ENCODE data around the gene PRDM10. TPM values are rescaled to one million over a fixed set of nuclear protein-coding genes. Genes with fewer than 3 reads are reported as not detected.

Gene PRDM10
- total RNA-seq, 1 experiment from 2014 or later: 9.2 TPM

- TF ChIP-seq ZFX (IDR thresholded peaks at IDR 0.05) (no peak), MAX (IDR thresholded peaks at IDR 0.05) (no peak), EZH2 (IDR thresholded peaks at IDR 0.05) (no peak), YY1 (IDR thresholded peaks at IDR 0.05; ENCODE audit: extremely low read depth, insufficient replicate concordance, low read depth, low read length) (no peak), ZBTB33 (IDR thresholded peaks at IDR 0.05; ENCODE audit: extremely low read depth, insufficient replicate concordance, low read length) (no peak), CBX3 (IDR thresholded peaks at IDR 0.05; ENCODE audit: low read depth) (no peak), POLR2A (IDR thresholded peaks at IDR 0.05; ENCODE audit: borderline replicate concordance, extremely low read depth, insufficient read depth, insufficient read length) (no peak)
Measured at GRCh38 chr11:129918361-129918760, 84.3 kb downstream of the PRDM10 start (continued).

GRCh38 chr11:129917231-129917630, 85.4 kb downstream of the PRDM10 start:
- Histone ChIP-seq H3K36me3 (ENCODE audit: control insufficient read depth in 1 of 2, insufficient read depth in 2 of 2, low read length in 2 of 2) (no peaks in the 10 kb centered on the region; a peak in 1 of 4 replicates), H3K27me3 (ENCODE audit: insufficient read depth, low read length) (no peaks in the 10 kb centered on the region), H3K27ac (ENCODE audit: low read depth, low read length) (no peak overlapping the region), H3K4me1 (ENCODE audit: control insufficient read depth in 1 of 2, insufficient read depth in 2 of 2, low read length in 2 of 2) (no peaks in the 10 kb centered on the region), H4K20me1 (ENCODE audit: insufficient read depth) (no peaks in the 10 kb centered on the region), H3K4me3 (replicated peaks in 1 of 2; ENCODE audit: low read depth in 1 of 2, low read length in 2 of 2) (no peak overlapping the region), H3K9ac (ENCODE audit: low read length) (no peak overlapping the region), H3K9me3 (ENCODE audit: control insufficient read depth in 1 of 2, insufficient read depth in 1 of 2, low read depth in 1 of 2, low read length in 2 of 2) (no peaks in the 10 kb centered on the region), H3K79me2 (ENCODE audit: insufficient read depth, low read length) (no peaks in the 10 kb centered on the region), H2AFZ (ENCODE audit: low read depth, low read length, poor library complexity, severe bottlenecking) (no peak overlapping the region), H3K9me2 (ENCODE audit: insufficient read depth) (no peaks in the 10 kb centered on the region), H3K4me2 (ENCODE audit: low read length) (no peak overlapping the region)
- ATAC-seq: no peak
- TF ChIP-seq TCF7L2 (IDR thresholded peaks at IDR 0.05; ENCODE audit: borderline replicate concordance, extremely low read depth, insufficient read depth, insufficient read length) (no peak), ZNF274 (IDR thresholded peaks at IDR 0.05; ENCODE audit: low read depth, low read length) (no peak)
- no peak for DNase-seq (ENCODE audit: low read depth, low spot score)
- intact Hi-C loops (cut with micrococcal nuclease): no loop called here
- ChIA-PET RAD21 (ENCODE audit: low non-redundant PET in 1 of 2, low total read pairs in 2 of 2, uncharacterized antibody in 2 of 2, unreplicated experiment in 2 of 2) (no interaction called here), CTCF (no interaction called here), POLR2A (no interaction called here)
- BruUV-seq (replicated peaks): no TSS peak
